Measurements from ENCODE around the gene AKT2.

The AKT2 gene

GRCh38 chr19:40279761-40280607 lies 5.2 kb downstream of the AKT2 start:
- TF ChIP-seq CTCF (IDR thresholded peaks at IDR 0.05; ENCODE audit: poor library complexity, severe bottlenecking), result no peak
- no peaks in the 10 kb centered on the region for H3K9me3 ChIP-seq (ENCODE audit: severe bottlenecking)
- ATAC-seq (ENCODE audit: low read depth) (no peak), DNase-seq (ENCODE audit: low spot score) (no peak)
- no peak overlapping the region for H3K4me3 ChIP-seq (ENCODE audit: severe bottlenecking)
- no peaks in the 10 kb centered on the region for H3K27me3 ChIP-seq (ENCODE audit: insufficient read depth, poor library complexity, severe bottlenecking)
- H3K27ac ChIP-seq (ENCODE audit: poor library complexity, severe bottlenecking), result no peak overlapping the region
- H3K4me1 ChIP-seq (ENCODE audit: insufficient read depth, poor library complexity, severe bottlenecking), result no peaks in the 10 kb centered on the region
- H3K36me3 ChIP-seq (ENCODE audit: low read depth), result peaks cover 4% of the 10 kb centered on the region; the same call in 1 of the 2 replicates

- Histone ChIP-seq H3K4me1 (ENCODE audit: insufficient read depth, poor library complexity, severe bottlenecking) (no peaks in the 10 kb centered on the region), H3K9me3 (ENCODE audit: severe bottlenecking) (no peaks in the 10 kb centered on the region), H3K36me3 (ENCODE audit: low read depth) (peaks cover 4% of the 10 kb centered on the region; the same call in 1 of the 2 replicates), H3K4me3 (ENCODE audit: severe bottlenecking) (no peak overlapping the region), H3K27me3 (ENCODE audit: insufficient read depth, poor library complexity, severe bottlenecking) (no peaks in the 10 kb centered on the region), H3K27ac (ENCODE audit: poor library complexity, severe bottlenecking) (no peak overlapping the region)
- no peak for TF ChIP-seq CTCF (IDR thresholded peaks at IDR 0.05; ENCODE audit: poor library complexity, severe bottlenecking)
- ATAC-seq (ENCODE audit: low read depth), result no peak
- peak; percentile 54 for DNase-seq (ENCODE audit: low spot score)
Observed at GRCh38 chr19:40279120-40279551, 6.0 kb downstream of the AKT2 start.

GRCh38 chr19:40278361-40279035 lies 6.6 kb downstream of the AKT2 start:
- H3K9me3 ChIP-seq (ENCODE audit: severe bottlenecking), result no peaks in the 10 kb centered on the region
- H3K4me1 ChIP-seq (ENCODE audit: insufficient read depth, poor library complexity, severe bottlenecking), result no peaks in the 10 kb centered on the region
- DNase-seq (ENCODE audit: low spot score), result no peak
- no peak for ATAC-seq (ENCODE audit: low read depth)
- no peak for TF ChIP-seq CTCF (IDR thresholded peaks at IDR 0.05; ENCODE audit: poor library complexity, severe bottlenecking)
- H3K4me3 ChIP-seq (ENCODE audit: severe bottlenecking), result no peak overlapping the region
- H3K36me3 ChIP-seq (ENCODE audit: low read depth), result peaks cover 4% of the 10 kb centered on the region; the same call in 1 of the 2 replicates
- H3K27ac ChIP-seq (ENCODE audit: poor library complexity, severe bottlenecking), result no peak overlapping the region
- H3K27me3 ChIP-seq (ENCODE audit: insufficient read depth, poor library complexity, severe bottlenecking), result no peaks in the 10 kb centered on the region

GRCh38 chr19:40277356-40278059 lies 7.6 kb downstream of the AKT2 start:
- no peak overlapping the region for H3K4me3 ChIP-seq (ENCODE audit: severe bottlenecking)
- H3K9me3 ChIP-seq (ENCODE audit: severe bottlenecking), result no peaks in the 10 kb centered on the region
- no peak for TF ChIP-seq CTCF (IDR thresholded peaks at IDR 0.05; ENCODE audit: poor library complexity, severe bottlenecking)
- H3K36me3 ChIP-seq (ENCODE audit: low read depth), result peaks cover 4% of the 10 kb centered on the region; the same call in 1 of the 2 replicates
- no peak for DNase-seq (ENCODE audit: low spot score)
- H3K27me3 ChIP-seq (ENCODE audit: insufficient read depth, poor library complexity, severe bottlenecking), result no peaks in the 10 kb centered on the region
- no peak overlapping the region for H3K27ac ChIP-seq (ENCODE audit: poor library complexity, severe bottlenecking)
- ATAC-seq (ENCODE audit: low read depth), result no peak
- no peaks in the 10 kb centered on the region for H3K4me1 ChIP-seq (ENCODE audit: insufficient read depth, poor library complexity, severe bottlenecking)
